Activated CD8-positive, alpha-beta memory T cell treated with anti-CD3 and anti-CD28 coated beads for 48 hours (primary cell): ENCODE data around the gene SPCS2.
"Not testable (repeated sequence)": the region's sequence is repeated elsewhere in the genome, so short reads cannot be mapped to it uniquely, and the experiment has no call there.

ENCODE experiments used
- DNase-seq, 3 experiments: peaks; one replicate each; pipeline ENCODE4 v3.0.0-alpha.2; 2020; ENCODE audit warnings: low read depth in 2 of 3, low spot score in 2 of 3

SPCS2 gene

DNA sequence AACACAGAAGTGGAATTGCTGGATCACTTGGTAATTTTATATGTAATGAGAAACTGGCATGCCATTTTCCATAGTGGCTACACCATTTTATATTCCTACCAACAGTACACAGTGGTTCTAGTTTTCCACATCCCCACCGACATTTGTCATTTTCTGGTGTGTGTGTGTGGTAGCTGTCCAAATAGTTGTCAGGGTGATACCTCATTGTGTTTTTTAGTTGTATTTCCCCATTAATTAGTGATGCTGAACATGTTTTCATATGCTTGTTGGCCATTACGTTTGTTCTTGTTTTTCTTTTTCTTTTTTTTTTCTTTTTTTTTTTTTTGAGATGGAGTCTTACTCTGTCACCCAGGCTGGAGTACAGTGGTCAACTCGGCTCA, 51.9 kb downstream of the SPCS2 start:
- DNase-seq: no peak

DNA sequence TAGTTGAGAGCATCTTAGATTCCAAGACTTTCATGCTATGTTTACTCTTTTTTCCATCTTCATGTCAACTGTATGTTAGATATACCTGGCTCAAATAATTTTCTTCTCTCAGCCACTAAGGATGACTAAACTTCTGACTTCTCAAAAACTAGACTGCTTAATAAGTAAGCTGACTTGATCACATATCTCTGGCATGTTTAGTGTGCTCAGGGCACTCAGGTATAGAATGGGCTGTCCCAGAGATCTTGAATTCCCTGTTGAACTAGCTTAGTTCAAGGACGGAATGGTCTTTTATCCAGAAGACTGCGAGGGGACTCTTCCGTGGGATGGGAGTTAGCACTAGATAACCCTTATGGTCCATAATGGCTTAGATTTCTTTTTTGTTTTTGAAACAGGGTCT, 52.6 kb downstream of the SPCS2 start:
- DNase-seq: no peak

DNA sequence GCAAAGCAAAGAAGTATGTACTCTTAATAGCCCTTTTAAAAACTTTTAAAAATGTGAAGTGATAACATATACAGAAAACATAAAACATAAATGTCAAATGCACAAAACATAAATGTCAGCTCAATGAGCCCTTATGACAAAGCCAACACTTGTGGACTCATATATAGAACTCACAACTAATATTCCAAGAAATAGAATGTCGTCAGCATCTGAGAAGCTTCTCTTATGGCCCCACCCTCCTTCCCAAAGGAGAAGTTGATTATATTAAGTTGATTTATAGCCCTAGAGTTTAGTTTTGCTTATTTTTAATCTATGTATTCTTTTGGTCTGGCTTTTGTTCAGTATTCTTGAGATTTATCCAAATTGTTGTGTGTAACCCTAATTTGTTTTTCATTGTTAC, 53.5 kb downstream of the SPCS2 start:
- no peak for DNase-seq

DNA sequence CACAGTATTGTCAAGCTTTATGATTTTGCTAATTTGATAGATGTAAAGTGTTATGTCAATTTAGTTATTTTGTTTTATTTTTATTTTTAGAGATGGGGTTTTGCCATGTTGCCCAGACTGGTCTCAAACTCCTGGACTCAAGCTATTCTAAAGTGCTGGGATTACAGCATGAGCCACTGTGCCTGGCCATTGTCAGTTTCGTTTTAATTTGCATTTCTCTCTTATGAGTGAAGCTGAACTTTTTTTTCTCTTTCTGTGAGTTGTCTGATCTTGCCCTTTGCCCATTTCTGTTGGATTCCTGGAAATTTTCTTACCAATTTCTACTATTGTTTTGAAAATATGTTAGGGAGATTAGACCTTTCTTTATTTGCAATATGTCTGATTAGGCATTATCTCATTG, 55.1 kb downstream of the SPCS2 start:
- no peak for DNase-seq

DNA sequence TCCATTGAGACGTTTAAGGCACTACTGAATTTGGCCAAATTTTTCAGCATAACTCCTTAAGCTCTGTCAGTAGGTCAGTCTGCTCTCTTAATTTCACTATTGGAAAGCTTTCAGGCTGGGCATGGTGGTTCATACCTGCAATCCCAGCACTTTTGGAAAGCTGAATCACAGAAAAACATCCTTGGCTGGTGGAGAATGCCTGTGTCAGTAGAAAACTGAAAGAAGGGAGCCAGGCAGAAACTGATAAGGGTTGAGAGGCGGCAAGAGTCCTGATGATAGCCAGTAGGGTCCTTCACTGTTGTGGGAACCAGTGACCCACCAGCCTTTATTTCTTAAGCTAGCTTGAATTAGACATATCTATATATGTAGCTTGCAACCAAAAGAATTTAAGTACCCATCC, 62.3 kb downstream of the SPCS2 start:
- no peak for DNase-seq

DNA sequence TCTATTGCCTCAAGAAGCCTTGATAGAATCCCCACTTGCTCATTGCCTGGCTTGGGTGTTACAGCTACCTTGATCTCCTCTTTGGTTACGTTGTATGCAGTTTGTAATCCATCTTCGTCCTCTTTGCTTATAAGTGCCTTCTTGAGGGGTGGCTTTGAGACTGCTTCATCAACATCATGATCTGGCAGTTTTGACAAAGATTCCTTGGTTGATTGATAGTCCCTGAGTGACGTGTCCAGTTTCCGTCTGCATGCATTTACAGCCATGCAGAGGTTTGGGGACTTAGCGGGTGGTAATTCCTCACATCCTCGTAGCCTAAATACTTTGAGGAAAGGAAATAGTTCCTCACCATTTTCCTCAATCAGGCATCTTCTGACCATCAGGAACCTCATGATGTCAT, 62.8 kb downstream of the SPCS2 start:
- no peak for DNase-seq

DNA sequence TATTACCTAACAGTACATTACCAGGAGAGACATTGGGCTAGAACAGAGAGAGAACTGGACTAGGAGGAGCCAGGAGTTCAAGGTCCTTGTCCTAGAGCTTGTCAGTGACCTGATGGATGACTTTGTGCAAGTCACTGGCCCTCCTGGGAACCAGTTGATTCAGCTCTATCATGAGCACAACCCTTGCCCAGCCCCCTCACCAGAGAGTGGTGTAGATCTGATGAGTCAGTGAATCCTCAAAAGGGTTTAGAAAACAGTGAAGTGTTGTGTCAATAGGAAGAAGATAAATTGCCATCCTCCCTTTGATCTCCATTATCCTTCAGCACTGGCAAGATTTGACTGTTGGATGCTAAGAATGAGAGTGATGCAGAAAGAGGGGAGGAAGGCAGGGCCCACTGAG, 64.0 kb downstream of the SPCS2 start:
- no peak for DNase-seq

DNA sequence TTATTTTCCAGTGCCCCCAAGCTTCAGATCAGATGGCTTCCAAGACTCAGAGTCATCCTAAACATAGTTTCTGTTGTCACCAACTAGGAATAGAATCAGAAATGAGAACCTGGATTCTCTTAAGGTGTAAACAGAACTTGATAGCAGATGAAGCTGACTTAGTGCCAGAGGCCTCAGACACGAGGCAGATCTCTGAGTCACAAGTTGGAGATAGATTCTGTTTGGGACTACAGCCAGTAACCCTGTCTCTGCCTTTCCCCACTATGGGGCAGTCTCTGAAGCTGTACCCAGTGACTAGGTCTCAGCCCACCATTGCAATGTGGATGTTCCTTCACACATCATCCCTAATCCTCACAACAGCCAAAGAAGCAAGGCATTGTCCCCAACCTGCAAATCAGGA, 65.1 kb downstream of the SPCS2 start:
- DNase-seq: no peak

DNA sequence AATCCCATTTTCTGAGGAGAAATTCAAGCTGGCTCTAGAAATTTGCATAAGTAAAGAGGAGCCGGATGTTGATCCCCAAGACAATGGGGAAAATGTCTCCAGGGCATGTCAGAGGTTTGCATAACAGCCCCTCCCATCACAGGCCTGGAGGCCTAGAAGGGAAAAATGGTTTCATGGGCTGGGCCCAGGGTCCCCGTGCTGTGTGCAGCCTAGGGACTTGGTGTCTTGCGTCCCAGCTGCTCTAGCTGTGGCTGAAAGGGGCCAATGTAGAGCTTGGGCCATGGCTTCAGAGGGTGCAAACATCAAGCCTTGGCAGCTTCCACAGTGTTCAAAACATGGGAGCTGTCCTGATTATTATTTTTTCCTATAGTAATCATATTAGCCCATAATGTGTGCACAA, 70.1 kb downstream of the SPCS2 start:
- not testable (repeated sequence) for DNase-seq

DNA sequence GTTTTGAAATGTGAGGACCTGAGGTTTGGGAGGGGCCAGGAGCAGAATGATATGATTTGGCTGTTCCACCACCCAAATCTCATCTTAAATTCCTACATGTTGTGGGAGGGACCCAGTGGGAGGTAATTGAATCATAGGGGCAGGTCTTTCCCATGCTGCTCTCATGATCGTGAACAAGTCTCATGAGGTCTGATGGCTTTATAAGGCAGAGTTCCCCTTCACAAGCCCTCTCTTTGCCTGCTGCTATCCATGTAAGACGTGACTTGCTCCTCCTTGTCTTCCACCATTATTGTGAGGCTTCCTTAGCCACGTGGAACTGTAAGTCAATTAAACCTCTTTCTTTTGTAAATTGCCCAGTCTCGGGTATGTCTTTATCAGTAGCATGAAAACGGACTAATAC, 71.3 kb downstream of the SPCS2 start:
- not testable (repeated sequence) for DNase-seq

DNA sequence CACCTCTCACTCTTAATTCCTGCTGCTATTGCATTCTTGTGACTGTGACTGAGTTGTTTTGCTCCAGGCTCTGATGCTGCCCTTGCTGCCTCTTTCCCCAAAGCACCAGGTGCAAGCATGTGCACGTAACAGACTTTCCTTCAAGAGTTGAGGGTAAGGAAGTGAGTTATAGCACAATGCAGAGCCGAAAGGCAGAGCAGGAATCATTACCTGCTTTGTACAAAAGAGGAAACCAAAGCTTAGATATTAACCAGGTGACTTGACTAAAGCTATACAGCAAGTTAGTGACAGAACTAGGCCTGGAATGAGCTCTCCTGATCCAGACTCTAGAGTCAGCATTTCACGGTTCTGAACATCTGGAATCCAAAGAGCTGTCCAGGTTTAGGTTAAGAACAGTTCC, 73.2 kb downstream of the SPCS2 start:
- no peak for DNase-seq

DNA sequence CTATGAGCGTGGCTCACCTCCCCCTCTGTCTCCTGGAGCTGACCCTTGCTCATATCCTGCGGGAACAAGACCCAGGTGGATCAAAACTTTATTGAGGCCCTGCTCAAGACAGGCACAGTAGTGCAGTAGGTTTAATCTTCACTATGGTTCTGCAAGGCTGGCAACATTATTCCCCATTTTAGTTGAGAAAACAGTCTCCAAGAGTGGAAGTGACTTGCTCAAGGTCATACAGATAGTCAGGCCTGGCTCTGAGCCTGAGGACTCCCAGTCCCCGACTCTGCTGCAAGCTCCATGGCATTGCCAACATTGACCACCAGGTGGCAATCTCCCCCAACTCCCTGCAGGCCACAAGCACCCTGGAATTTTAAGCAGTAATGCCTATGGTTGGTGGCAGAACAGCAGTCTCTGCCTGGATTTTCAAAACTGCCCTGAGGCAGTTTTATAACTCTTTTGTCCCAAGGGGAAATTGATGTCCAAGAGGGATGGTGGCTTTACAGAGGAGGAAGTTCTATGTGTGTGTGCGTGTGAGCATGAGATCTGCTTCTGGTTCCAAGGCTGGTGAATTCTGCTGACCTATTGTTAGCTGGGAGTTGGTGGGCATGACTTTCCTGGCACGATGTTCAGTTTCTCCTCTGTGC, 73.8 kb downstream of the SPCS2 start:
- peak; percentile 36 to 68 (median 45) for DNase-seq

DNA sequence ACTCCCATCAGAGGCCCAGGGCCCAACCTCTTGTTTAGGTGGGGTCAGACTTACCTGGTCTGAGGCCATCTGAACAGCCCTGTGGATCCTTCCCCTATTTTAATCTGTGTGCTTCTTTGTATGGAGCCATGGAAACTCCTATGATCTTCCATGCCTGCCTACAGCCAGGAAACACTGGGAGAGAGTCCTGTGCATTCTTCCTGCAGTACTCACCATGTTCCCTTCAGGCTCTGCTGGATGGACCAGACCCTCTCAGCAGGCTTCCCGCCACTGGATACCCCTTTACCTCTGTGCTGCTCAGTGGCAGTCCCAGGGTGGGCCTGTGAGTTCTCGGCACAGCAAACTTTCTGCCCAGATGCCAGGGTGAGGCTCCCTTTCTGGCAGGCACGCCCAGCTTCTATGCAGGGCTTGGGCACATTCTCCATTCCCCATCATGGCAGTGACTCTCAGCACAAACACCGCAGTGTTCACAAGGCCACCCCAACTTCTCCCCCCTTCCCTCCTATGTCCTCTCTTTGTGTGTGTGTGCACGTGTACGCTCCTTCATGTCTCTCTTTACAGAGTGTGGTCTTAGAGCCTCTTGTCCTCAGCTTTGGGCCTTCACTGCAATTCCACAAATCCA, 74.5 kb downstream of the SPCS2 start:
- no peak for DNase-seq

DNA sequence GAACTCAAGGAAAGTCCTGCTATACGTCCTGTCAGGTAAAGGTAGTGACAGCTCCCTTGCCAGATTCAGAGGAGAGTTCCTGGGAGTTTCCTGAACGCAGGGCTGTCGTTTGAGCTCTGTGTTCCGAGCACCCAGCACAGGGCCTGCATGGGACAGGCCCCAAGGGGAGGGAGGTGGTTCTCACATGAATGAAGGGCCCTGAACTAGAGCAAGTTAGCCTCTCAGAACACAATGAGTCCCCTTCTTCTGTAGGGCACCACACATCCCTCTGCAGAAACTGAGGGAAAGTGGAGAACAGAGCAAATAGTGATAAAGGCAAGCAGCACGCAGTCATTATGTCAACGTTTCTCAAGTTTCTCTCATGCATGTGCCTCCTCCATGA, 75.0 kb downstream of the SPCS2 start:
- DNase-seq: no peak

DNA sequence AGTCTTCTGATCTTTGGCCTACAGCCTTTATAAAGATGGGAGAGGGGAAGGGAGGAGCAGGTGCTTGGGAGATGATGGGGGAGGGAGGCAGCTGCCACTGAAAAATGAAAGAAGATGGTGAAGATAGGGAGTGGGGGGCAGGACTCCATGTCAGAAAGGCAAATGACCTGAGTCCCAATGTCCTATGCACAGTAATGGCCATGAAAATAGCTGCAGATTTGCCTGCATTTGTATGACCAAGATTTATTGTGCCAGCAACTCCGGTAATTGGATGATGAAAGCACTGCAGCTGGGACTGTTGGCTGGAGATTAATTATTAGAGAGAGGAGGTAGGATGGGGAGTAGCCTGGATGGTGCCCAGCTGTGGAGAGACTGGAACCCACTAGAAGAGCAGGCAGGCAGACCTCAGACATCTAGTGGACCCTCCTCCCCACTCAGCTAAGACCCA, 75.7 kb downstream of the SPCS2 start:
- DNase-seq: no peak

DNA sequence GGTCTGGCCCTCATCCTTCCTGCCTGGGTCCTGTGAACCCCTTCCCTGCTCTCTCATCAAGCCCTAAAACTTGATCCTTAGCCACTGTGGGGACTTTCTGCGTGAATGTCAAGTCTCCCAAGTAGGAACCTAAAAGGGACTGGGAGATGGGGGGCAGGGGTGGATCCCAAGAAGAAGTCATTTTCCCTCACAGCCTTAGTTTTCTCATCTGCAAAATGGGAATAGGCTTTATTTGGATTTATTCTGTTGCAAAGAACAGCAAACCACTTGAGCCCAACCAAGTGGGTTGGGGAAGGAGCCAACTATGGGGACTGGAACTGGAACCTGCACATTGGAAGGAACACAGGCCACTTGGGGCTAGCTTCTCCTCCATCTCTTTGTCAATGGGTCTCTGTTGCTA, 76.5 kb downstream of the SPCS2 start:
- no peak for DNase-seq

DNA sequence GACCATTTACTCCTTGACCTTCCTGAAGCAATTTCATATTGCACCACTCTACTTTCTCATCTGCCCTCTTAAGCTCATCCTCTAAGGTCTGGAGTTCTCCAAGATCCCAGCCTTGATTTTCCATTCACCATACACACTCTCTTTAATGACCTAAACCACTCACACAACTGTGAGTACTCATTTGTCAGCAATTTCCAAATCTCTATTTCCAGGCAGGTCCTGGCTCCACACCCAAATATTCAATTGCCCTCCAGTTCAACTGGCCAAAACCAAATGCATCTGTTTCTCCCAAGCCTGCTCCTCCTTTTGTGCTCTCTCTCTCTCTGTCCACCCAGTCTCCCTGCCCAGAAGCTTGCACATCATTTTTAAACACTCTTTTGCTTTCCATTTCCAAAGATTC, 79.3 kb downstream of the SPCS2 start:
- DNase-seq: no peak
